ENCODE measurements around the gene TET2.

TET2 gene

GRCh38 chr4:105243446-105243845 is 96.8 kb downstream of the TET2 start:
- FAIRE-seq (no peak), DNase-seq (ENCODE audit: insufficient read length, low spot score) (no peak)
- TF ChIP-seq CTCF (IDR thresholded peaks at IDR 0.05; ENCODE audit: insufficient read depth, missing control alignments): no peak

- TF ChIP-seq CTCF (IDR thresholded peaks at IDR 0.05; ENCODE audit: insufficient read depth, missing control alignments): no peak
- DNase-seq (ENCODE audit: insufficient read length, low spot score) (no peak), FAIRE-seq (no peak)
Measured at GRCh38 chr4:105246712-105247111, 100.0 kb downstream of the TET2 start.

- no peak for FAIRE-seq
- no peak for DNase-seq (ENCODE audit: insufficient read length, low spot score)
- no peak for TF ChIP-seq CTCF (IDR thresholded peaks at IDR 0.05; ENCODE audit: insufficient read depth, missing control alignments)
Measured at GRCh38 chr4:105248613-105249012, 101.9 kb downstream of the TET2 start.

GRCh38 chr4:105257817-105258495 is 111.3 kb downstream of the TET2 start:
- no peak for FAIRE-seq
- no peak for DNase-seq (ENCODE audit: insufficient read length, low spot score)

GRCh38 chr4:105265689-105266088 is 119.0 kb downstream of the TET2 start:
- DNase-seq (ENCODE audit: insufficient read length, low spot score) (no peak), FAIRE-seq (no peak)
- no peak for TF ChIP-seq CTCF (IDR thresholded peaks at IDR 0.05; ENCODE audit: insufficient read depth, missing control alignments)

More at GRCh38 chr4:105257817-105258495, 111.3 kb downstream of the TET2 start:
- no peak for TF ChIP-seq CTCF (IDR thresholded peaks at IDR 0.05; ENCODE audit: insufficient read depth, missing control alignments)

- FAIRE-seq (no peak), DNase-seq (ENCODE audit: insufficient read length, low spot score) (no peak)
- TF ChIP-seq CTCF (IDR thresholded peaks at IDR 0.05; ENCODE audit: insufficient read depth, missing control alignments): no peak
Measured at GRCh38 chr4:105267280-105267679, 120.6 kb downstream of the TET2 start.

- DNase-seq (ENCODE audit: insufficient read length, low spot score): no peak
- no peak for TF ChIP-seq CTCF (IDR thresholded peaks at IDR 0.05; ENCODE audit: insufficient read depth, missing control alignments)
- no peak for FAIRE-seq
Measured at GRCh38 chr4:105272002-105272401, 125.3 kb downstream of the TET2 start.

All from D721Med (cell line).